Measurements from ENCODE around the gene CYLD.
A peak's percentile ranks its signal among the peaks of the same experiment; 100 is the strongest.

GRCh38 chr16:50696575-50697420 lies 45.1 kb upstream of the CYLD start:
- TF ChIP-seq POLR2A (IDR thresholded peaks at IDR 0.05) (peak in 1 of 2 donors; percentile 13), CTCF (IDR thresholded peaks at IDR 0.05) (no peak)

Measured in heart left ventricle (tissue), 13 donors.